NB4 (cell line): ENCODE measurements around the gene ZDHHC11.

Source experiments
- DNase-seq: peaks from one replicate; pipeline ENCODE4 v3.0.0; 2010; ENCODE audit warnings: low read depth
- H3K4me3 ChIP-seq: one replicate; pipeline ENCODE4 v1.5.1; 2011; ENCODE audit warnings: mild to moderate bottlenecking, low read depth, low read length, moderate library complexity
- MYC ChIP-seq: IDR thresholded peaks from 2 replicates; pipeline ENCODE4 v1.6.1; 2011; ENCODE audit warnings: low read depth, low read length
- POLR2A ChIP-seq: IDR thresholded peaks from 2 replicates; pipeline ENCODE4 v1.6.1; 2011; ENCODE audit warnings: mild to moderate bottlenecking; ENCODE audit not compliant: insufficient read length; ENCODE audit errors: extremely low read depth
- TF ChIP-seq, protein P1 (sequence below): IDR thresholded peaks from 2 replicates; pipeline ENCODE4 v1.6.1; 2011; ENCODE audit warnings: low read depth, low read length
- TF ChIP-seq, protein P2 (sequence below): IDR thresholded peaks from one replicate; pipeline ENCODE4 v1.5.1; 2012; ENCODE audit warnings: low read depth, low read length

Gene ZDHHC11, protein sequence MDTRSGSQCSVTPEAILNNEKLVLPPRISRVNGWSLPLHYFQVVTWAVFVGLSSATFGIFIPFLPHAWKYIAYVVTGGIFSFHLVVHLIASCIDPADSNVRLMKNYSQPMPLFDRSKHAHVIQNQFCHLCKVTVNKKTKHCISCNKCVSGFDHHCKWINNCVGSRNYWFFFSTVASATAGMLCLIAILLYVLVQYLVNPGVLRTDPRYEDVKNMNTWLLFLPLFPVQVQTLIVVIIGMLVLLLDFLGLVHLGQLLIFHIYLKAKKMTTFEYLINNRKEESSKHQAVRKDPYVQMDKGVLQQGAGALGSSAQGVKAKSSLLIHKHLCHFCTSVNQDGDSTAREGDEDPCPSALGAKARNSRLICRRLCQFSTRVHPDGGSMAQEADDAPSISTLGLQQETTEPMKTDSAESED

DNA sequence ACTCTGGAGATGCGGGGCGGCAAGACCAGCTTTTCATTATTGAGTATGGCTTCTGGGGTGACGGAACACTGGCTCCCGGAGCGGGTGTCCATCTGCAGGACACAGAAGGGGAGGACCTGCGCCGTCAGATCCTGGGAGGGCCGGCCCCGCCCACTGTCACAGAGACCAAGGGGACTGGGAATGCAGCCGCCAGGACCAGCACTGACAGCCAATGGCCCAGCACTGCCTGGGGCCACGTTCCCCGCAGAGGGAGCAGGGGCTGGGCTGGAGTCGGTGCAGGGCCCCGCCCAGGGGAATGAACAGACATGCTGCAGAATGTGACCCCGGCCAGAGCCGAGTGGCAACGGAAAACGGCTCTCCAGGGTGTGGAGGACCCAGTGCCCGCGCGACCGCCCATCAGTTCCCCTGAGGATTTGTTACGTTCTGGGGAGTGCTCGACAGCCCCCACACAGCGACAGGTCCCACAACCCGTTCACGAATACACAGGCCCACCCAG lies at the start of gene ZDHHC11:
ZDHHC11 (minus strand) TSS at position 476 of the 496 bp plus-strand sequence; CDS start at position 92, 384 bp downstream.
- H3K4me3 ChIP-seq = no peak within 1 kb of the TSS
- no peak for DNase-seq
- TF ChIP-seq POLR2A = no peak
- TF ChIP-seq, protein P1, sequence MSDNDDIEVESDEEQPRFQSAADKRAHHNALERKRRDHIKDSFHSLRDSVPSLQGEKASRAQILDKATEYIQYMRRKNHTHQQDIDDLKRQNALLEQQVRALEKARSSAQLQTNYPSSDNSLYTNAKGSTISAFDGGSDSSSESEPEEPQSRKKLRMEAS = no peak
- TF ChIP-seq MYC = no peak
- TF ChIP-seq, protein P2, sequence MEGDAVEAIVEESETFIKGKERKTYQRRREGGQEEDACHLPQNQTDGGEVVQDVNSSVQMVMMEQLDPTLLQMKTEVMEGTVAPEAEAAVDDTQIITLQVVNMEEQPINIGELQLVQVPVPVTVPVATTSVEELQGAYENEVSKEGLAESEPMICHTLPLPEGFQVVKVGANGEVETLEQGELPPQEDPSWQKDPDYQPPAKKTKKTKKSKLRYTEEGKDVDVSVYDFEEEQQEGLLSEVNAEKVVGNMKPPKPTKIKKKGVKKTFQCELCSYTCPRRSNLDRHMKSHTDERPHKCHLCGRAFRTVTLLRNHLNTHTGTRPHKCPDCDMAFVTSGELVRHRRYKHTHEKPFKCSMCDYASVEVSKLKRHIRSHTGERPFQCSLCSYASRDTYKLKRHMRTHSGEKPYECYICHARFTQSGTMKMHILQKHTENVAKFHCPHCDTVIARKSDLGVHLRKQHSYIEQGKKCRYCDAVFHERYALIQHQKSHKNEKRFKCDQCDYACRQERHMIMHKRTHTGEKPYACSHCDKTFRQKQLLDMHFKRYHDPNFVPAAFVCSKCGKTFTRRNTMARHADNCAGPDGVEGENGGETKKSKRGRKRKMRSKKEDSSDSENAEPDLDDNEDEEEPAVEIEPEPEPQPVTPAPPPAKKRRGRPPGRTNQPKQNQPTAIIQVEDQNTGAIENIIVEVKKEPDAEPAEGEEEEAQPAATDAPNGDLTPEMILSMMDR = no peak

DNA sequence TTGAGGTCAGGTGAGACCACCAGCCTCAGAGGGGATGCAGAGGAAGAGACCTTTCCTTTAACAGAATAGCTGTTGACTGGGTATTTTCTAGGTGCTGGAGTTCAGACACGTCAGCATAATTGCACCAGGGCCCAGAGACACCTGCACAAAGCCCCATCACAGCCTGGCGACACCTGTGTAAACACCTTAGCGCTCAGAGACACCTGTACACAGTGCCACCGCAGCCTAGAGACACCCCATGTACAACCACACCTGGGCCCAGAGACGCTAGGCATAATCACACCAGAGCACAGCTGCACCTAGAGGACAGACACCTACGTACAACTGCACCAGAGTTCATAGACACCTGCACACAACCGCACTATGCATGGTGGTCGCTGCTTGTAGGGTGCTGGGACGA lies 42.9 kb upstream of the ZDHHC11 start:
- no peak for TF ChIP-seq MYC
- TF ChIP-seq, protein P2 = no peak
- no peak for TF ChIP-seq POLR2A
- TF ChIP-seq, protein P1 = no peak
- H3K4me3 ChIP-seq = peak overlapping the region; percentile 93
- DNase-seq = no peak

DNA sequence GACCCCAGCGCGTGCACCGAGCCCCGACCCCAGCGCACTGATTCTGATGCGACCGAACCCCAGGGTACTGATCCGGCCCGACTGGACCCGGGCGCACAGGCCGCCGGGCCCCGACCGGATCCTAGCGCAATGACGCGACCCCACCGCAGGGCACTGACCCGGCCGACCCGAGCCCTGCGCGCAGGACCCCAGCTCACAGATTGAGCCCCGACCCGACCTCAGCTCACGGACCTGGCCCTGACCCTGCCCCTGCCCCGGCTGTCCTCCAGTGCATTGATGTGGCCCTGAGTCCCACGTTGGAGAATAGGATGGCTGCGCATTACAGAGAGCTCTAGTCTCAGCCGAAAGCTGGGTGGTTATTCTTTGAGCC lies 42.3 kb upstream of the ZDHHC11 start:
- peak; percentile 35 for DNase-seq
- peak overlapping the region; percentile 93 for H3K4me3 ChIP-seq
- TF ChIP-seq, protein P2 = no peak
- TF ChIP-seq POLR2A (no peak), MYC (no peak)
- TF ChIP-seq, protein P1 = no peak

DNA sequence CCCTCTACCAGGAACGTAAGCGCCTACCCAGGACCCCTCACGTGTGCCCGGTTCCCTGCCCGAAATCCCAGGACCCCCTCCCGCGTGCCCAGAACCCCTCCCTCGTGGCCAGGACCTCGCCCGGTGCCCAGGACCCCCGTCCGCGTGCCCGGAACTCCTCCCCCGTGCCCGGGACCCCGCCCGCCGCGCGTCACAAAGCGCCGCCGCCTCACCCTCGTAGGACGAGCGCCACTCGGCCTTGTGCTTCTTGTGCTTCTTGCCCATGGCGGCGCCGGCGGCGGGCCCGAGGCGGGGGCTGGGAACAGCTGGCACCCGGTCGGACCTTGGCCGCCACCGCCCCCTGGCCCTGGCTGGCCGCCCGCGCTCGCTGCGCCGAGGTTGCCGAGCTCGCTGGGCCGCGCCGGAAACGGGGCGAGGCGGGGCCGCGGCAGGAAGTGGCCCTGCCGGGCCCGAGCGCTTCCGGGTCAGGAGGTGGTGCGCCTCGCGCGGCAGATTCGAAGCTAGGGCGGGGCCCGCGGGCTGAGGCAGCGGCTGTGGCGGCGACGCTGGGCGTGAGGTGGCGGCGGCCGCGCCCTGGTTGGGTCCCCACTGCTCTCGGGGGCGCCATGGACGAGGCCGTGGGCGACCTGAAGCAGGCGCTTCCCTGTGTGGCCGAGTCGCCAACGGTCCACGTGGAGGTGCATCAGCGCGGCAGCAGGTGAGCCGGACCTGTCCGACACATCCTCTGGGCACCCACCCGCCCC lies 41.8 kb upstream of the ZDHHC11 start, which contains the start of the genes BRD9 and TRIP13:
BRD9 (minus strand) TSS at position 408 of the 743 bp plus-strand sequence; CDS start at position 264, 144 bp downstream.
TRIP13 (plus strand) TSS at position 491 of the 743 bp plus-strand sequence; CDS start at position 606, 115 bp downstream.
- peak within 1 kb of the TSS; percentile 93 for H3K4me3 ChIP-seq
- peak; percentile 92 for DNase-seq
- TF ChIP-seq MYC (peak; percentile 96), POLR2A (peak; percentile 92)
- TF ChIP-seq, protein P1 = peak; percentile 88
- TF ChIP-seq, protein P2 = no peak

DNA sequence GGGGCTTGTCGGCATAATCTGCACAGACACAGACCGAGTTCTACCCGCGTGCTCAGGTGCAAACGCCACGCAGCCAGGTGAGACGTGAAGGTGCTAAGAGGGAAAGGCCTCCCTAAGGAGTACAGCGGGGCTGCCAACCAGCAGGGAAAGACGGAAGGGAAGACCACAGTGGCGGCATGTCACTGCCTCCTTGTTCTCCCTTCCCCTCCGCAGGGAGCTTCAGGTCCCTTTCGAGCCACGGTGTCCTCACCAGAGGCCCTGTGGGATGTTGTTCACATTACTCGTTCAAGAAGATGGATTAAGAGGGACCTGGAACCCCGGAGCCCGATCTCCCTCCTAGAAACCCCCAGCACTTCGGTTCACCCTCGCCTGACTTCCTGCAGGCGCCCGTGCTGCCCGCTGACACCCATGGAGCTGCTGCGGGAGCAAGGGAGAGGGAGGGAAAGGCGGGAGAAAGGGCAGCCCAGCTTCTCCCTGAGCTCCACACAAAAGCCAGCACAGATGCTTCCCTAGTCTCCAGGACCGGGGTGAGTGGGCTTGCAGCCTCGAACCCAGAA lies 41.1 kb upstream of the ZDHHC11 start:
- peak overlapping the region; percentile 80 for H3K4me3 ChIP-seq
- DNase-seq = peak; percentile 47
- TF ChIP-seq, protein P1 = no peak
- TF ChIP-seq, protein P2 = no peak
- no peak for TF ChIP-seq MYC
- no peak for TF ChIP-seq POLR2A
